ENCODE results near the gene SRP14. TPM values are rescaled to one million over a fixed set of nuclear protein-coding genes. Genes with fewer than 3 reads are reported as not detected.
"Not testable (repeated sequence)": the region's sequence is repeated elsewhere in the genome, so short reads cannot be mapped to it uniquely, and the experiment has no call there.

Gene SRP14
- total RNA-seq, 2 donors from 2014 or later = 146 to 182 TPM

DNA sequence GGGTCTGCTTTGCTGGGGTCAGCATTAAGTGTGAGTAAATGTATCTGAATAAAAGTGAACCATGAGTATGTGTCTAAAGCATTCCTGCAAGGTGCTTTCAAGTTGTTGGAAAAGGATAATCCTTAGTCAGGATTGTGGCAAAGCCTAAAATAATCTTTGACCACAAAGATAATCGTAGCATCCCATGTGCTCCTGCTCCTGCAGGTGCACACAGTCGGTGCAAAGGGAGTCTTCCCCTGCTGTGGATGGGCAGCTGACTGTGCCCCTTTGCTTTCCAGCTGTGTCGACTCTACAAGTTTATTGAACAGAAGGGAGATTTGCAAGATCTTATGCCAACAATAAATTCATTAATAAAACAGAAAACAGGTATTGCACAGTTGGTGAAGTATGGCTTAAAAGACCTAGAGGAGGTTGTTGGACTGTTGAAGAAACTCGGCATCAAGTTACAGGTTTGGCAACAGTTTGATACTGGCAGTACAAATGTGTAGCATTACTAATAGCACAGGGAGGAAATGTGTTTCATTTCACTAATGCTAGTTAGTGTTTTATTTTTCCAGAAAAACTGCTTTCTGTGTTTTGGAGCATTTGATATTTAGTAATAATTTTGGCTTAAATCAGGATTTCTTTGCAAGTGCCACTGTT, 22.6 kb downstream of the SRP14 start:
- no peak for ATAC-seq
- peaks cover 12 to 17% of the 10 kb centered on the region in 2 donors for H3K9me3 Mint-ChIP-seq
- no peak for DNase-seq (ENCODE audit: low spot score in 2 of 2)
- peaks cover 36 to 54% of the 10 kb centered on the region in 2 donors for H3K36me3 Mint-ChIP-seq
- H3K27ac Mint-ChIP-seq = no peak overlapping the region

DNA sequence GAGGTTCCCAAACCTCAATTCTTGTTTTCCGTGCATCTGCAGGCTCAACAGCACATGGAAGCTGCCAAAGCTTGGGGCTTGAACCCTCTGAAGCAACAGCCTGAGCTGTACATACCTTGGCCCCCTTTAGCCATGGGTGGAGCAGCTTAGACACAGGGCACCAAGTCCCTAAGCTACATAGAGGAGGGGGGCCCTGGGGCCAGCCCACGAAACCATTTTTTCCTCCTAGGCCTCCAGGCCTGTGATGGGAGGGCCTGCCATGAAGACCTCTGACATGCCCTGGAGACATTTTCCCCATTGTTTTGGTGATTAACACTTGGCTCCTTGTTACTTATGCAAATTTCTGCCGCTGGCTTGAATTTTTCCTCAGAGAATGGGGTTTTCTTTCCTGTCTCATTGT, 24.6 kb downstream of the SRP14 start:
- Mint-ChIP-seq H3K27ac (no peak overlapping the region), H3K9me3 (peaks cover 12 to 17% of the 10 kb centered on the region in 2 donors), H3K36me3 (peaks cover 29 to 50% of the 10 kb centered on the region in 2 donors)
- no peak for ATAC-seq
- DNase-seq (ENCODE audit: low spot score in 2 of 2) = no peak

DNA sequence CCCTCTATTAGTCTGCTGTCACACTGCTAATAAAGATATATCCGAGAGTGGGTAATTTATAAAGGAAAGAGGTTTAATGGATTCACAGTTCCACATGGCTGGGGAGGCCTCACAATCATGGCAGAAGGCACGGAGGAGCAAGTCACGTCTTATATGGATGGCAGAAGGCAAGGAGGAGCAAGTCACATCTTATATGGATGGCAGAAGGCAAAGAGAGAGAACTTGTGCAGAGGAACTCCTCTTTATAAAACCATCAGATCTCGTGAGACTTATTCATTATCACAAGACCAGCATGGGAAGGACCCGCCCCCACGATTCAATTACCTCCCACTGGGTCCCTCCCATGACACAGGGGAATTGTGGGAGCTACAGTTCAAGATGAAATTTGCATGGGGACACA, 25.6 kb downstream of the SRP14 start:
- not testable (repeated sequence) for H3K27ac Mint-ChIP-seq; DNase-seq (ENCODE audit: low spot score in 2 of 2); ATAC-seq
- H3K9me3 Mint-ChIP-seq = peaks cover 12 to 17% of the 10 kb centered on the region in 2 donors
- H3K36me3 Mint-ChIP-seq = peaks cover 33 to 55% of the 10 kb centered on the region in 2 donors

DNA sequence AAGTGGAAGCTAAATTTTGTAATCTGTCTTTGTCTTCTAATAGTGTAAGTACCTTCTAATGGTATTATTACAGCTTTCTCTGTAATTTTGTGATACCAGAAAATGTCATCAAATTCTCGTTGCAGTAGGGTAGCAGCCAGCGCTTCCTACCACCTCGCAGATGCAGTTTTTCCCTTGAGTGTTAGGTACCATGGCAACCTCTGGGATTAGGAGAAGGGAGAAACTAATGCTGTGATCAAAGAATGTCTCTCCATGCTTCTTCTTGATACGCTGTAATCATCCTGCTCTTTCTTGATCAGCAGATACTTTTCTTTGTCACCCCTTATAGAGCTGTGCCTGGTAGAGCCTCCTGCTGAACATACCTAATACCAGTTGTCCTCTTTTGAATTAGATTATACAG, 27.7 kb downstream of the SRP14 start:
- H3K27ac Mint-ChIP-seq = no peak overlapping the region

DNA sequence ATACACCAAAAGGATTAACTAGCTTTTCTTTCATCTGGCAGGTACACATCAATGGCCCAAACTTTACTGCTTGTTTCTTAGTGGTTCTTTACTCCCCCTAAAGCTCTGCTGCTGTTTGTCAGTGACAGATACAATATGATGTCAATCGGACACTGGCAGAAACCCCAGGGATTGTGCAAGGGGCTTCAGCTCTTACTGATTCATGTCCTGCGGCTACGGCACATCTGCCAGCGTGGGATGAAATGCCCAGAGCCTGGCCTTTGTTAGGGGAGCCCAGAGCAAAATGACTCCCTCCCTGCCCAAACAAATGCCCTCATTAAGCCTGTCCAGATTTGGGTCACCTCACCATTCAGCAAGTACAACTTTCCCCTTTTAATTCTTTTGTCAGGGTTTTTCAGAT, 28.3 kb downstream of the SRP14 start:
- ATAC-seq = no peak
- DNase-seq (ENCODE audit: low spot score in 2 of 2) = no peak
- peaks cover 12 to 17% of the 10 kb centered on the region in 2 donors for H3K9me3 Mint-ChIP-seq
- H3K27ac Mint-ChIP-seq = no peak overlapping the region
- H3K36me3 Mint-ChIP-seq = peaks cover 41 to 53% of the 10 kb centered on the region in 2 donors

More for the DNA sequence above, 27.7 kb downstream of the SRP14 start:
- ATAC-seq = no peak
- Mint-ChIP-seq H3K9me3 (peaks cover 12 to 17% of the 10 kb centered on the region in 2 donors), H3K36me3 (peaks cover 39 to 57% of the 10 kb centered on the region in 2 donors)
- no peak for DNase-seq (ENCODE audit: low spot score in 2 of 2)

DNA sequence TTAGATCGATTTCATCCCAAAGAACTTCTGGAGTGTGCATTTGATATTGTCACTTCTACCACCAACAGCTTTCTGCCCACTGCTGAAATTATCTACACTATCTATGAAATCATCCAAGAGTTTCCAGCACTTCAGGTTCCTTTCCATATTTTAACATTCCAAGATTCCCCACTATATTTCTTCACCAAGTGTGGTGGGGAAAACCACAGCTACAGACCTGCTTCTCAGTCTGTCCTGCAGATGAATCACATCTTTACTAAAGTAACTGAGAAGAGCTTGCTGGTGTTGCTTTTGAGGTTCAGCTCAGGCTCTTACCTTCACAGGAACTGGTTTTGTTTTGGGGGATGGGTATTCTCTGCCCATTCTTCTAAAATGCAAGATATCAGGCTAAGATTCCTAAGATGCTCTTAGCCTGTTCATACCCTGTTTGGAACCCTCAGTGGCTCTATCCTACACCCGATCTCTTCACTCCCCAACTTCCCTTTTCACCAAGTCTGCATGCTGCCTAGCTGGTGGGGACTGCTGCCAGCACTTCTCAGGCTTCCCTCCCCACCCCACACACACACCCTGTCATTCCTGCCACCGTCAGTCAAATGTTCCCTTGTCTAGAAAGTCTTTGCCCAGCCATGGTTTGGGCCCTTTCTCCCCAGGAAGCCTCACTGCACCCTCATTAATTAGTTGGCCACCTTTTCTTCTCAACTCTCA, 30.8 kb downstream of the SRP14 start:
- Mint-ChIP-seq H3K27ac (peak overlapping the region in 1 of 2 donors; percentile 18), H3K9me3 (peaks cover under 1 to 1% of the 10 kb centered on the region in 2 donors), H3K36me3 (peaks cover 21 to 35% of the 10 kb centered on the region in 2 donors)
- no peak for DNase-seq (ENCODE audit: low spot score in 2 of 2)
- no peak for ATAC-seq

DNA sequence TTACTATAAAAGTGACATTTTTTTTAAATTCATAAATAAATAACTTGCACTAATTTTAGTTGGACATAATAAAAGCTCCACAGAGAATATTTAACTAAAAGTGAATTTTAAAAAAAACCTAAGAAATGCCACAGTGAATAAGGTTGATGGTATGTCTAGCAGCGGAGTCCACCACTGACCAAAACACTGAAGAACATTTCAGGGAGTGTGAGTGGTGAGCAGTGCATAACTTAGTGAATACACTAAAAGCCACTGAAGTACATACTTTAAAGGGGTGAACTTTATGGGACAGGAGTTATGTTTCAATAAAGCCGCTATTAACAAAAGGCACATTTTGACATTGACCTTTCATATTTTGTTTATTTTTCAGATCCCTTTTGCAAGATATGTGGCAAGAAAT, 32.3 kb downstream of the SRP14 start:
- no peak for DNase-seq (ENCODE audit: low spot score in 2 of 2)
- peaks cover 14 to 19% of the 10 kb centered on the region in 2 donors for H3K36me3 Mint-ChIP-seq
- ATAC-seq = no peak
- H3K9me3 Mint-ChIP-seq = no peaks in the 10 kb centered on the region
- H3K27ac Mint-ChIP-seq = no peak overlapping the region

DNA sequence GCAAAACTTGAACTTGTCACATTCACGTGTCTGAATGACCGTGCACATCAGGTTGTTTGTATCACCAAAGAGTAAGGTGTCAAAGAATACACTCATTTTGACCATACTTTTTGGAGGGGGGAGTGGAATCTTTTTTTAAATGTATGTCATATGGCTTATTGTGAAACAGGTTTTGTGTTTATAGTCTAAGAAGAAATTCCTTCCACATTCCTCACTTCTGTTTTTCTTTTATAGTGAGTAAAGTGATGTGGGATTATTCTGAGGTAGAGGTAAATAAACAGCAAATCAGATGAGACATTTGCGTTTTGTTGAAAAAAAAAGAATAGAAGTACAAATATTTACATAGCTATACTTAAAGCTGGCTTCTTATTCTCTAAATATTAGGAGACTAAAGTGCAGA, 33.0 kb downstream of the SRP14 start:
- peak overlapping the region in 1 of 2 donors; percentile 55 for H3K27ac Mint-ChIP-seq

DNA sequence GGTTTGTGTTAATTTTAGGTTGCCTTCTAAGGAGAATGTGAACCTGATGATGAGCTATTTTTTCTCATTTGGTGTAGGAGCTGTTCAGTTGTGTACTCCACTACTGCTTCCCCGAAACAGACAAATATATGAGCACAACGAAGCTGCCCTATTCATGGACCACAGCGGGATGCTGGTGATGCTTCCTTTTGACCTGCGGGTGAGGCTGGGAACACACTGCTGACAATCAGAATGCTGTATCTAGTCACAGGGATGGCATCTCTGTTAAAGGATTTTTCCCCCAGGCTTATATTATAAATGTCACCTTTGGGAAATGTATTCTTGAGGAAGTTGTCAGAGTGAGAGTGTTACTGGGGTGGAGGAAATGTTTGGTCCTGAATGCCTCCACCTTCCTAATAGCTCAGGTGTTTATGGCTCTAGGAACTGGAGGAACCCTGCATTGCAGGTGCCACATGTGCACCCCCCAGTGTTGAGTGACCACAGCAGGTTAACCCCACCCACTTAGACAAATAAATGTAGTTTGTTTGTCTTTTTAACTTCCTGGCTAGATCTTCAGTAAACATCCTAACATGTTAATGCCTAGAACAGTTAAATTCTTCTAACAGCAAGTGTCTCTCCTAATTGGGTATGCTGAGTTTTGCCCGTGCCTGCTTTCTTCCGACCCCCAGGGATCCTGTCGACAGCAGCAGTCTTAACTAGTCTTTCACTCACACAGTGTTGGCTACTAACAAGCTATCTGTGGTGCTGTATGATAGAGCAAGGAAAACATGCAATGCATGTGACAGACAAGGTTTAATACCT, 35.7 kb downstream of the SRP14 start:
- H3K27ac Mint-ChIP-seq = peak overlapping the region in 1 of 2 donors; percentile 2
- H3K9me3 Mint-ChIP-seq = no peaks in the 10 kb centered on the region
- peaks cover 7 to 12% of the 10 kb centered on the region in 2 donors for H3K36me3 Mint-ChIP-seq
- ATAC-seq (no peak), DNase-seq (ENCODE audit: low spot score in 2 of 2) (no peak)

More for the DNA sequence above, 33.0 kb downstream of the SRP14 start:
- Mint-ChIP-seq H3K9me3 (no peaks in the 10 kb centered on the region), H3K36me3 (peaks cover 13 to 16% of the 10 kb centered on the region in 2 donors)
- DNase-seq (ENCODE audit: low spot score in 2 of 2) = no peak
- no peak for ATAC-seq

DNA sequence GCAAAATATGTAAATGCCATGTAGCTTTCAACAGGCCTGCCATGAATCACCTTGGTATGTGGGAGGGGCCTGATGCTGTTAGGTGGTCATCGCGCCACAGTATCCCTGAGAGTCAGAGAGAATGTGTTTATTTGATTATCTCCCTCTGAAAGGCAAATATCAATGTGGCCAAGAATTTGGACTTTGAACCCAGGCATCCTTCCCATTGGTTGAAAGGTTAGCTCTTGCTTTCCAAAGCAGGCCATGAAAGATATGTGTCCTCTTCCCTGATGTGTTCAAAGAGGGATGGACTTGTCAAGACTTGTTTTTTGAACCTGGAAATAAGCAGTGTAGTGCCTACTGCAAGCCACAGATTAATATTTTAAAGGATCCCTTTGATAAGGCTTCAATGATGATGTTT, 36.7 kb downstream of the SRP14 start:
- peaks cover 6 to 7% of the 10 kb centered on the region in 2 donors for H3K36me3 Mint-ChIP-seq
- H3K9me3 Mint-ChIP-seq = no peaks in the 10 kb centered on the region
- DNase-seq (ENCODE audit: low spot score in 2 of 2) = no peak
- no peak overlapping the region for H3K27ac Mint-ChIP-seq
- ATAC-seq = no peak

DNA sequence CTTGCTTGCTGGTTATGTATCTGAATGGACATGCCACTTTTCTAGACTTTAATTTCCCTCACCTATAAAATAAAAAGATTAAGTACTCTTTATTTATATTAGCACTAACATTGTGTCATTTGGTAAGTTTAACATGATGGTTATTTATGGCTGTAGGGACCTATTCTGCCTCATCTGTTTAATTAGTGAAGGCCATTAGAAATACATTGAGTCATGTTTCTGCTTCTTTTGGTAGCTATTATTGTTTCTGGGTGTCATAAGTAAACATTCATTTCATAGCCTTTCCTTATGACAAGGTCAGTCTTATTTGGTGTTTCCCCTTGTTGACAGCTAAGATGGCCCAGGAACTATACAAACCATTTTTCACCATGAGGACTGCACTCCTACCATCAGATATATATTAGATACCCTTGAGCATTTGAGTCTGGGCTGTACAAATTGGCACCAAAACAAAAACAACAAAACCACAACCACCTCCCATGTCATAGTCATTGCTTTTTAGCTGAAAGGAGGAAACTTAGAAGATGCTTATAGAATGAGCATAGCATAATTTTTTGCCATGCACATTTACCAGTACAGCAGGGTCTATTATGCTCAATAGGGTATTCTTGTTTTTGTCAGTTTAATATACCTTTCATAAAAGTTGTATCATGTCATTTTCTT, 39.3 kb downstream of the SRP14 start:
- ATAC-seq (no peak), DNase-seq (ENCODE audit: low spot score in 2 of 2) (no peak)
- Mint-ChIP-seq H3K27ac (no peak overlapping the region), H3K36me3 (peaks cover 4 to 6% of the 10 kb centered on the region in 2 donors), H3K9me3 (no peaks in the 10 kb centered on the region)

DNA sequence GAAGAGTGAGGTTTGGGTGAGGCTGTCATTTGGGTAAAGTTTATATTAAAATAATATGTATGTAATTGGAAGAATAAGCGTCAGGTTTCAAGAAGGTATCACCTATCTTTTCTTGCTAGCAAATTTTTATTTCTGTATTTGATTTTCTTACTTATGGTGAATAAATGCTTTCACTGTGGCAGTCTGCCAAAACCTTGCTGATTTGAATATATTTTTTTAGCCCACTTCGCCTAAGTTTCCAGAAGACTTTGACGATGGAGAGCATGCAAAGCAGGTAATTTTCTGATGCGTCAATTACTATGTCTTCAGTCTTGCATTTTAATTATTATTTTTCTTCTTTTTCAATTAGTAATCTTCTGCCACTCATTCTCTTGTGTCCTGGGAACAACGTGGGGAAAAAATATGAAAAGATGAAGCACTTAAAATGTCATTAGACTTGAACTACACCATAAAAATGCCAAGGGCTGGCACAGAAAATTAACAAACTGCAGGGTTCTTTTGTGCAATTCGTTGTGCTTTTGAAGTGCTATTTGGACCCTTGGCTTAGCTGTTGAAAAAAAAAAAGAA, 40.4 kb downstream of the SRP14 start:
- Mint-ChIP-seq H3K36me3 (peaks cover 3 to 4% of the 10 kb centered on the region in 2 donors), H3K27ac (no peak overlapping the region), H3K9me3 (no peaks in the 10 kb centered on the region)
- no peak for ATAC-seq
- no peak for DNase-seq (ENCODE audit: low spot score in 2 of 2)

DNA sequence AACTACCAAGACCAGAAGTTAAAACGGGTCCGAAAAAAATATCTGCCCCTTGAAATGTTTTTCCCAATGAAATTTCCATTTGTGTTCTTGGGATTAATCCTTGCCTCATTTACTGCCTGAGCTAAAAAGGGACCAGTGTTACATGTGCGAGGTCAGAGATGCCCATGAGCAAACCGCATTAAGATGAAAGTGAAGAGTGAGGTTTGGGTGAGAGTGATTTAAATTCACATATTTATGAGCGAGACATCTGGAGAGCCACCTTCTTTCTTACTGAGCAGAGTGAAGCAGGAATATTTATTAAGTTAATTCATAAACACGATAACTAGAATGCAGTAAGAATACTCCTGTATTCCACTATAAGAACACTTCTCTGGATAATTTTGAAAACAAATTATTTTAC, 41.3 kb downstream of the SRP14 start:
- DNase-seq (ENCODE audit: low spot score in 2 of 2) (no peak), ATAC-seq (no peak)
- H3K36me3 Mint-ChIP-seq = peaks cover 0 to 4% of the 10 kb centered on the region in 2 donors
- H3K27ac Mint-ChIP-seq = no peak overlapping the region
- no peaks in the 10 kb centered on the region for H3K9me3 Mint-ChIP-seq

DNA sequence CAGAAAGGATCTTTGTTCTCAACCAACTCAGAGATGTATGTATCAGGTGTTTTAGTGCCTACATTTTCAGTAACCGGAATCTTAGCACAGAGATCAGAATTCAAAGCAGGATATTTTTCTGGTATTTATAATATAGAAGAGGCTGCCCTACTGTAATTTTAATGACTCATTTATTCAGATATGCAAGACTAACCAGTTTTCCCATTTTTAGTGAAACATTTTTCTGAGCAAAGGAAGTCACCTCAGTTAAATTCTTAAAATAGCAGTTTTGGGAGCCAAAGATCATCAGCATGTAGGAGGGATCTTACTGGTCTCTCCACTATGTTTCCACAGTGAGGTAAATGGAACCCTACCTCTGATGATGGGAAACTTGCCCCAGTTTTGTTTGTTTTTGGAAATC, 42.0 kb downstream of the SRP14 start:
- Mint-ChIP-seq H3K9me3 (no peaks in the 10 kb centered on the region), H3K27ac (no peak overlapping the region), H3K36me3 (peaks cover 0 to 4% of the 10 kb centered on the region in 2 donors)
- DNase-seq (ENCODE audit: low spot score in 2 of 2) = no peak
- ATAC-seq = no peak

DNA sequence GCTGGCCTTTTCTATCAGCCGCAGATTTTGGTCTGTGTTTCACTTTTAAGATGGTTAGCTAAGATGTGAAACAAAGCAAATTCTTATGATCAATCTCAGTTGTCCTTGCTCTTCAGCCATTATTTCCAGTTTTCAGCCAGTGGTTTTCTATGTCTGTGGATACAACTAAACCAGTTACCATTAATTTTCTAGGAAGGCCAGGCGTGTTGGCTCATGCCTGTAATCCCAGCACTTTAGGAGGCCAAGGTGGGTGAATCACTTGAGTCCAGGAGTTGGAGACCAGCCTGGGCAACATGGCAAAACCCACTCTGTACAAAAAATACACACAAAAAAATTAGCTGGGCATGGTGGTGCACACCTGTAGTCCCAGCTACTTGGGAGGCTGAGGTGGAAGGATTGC, 42.8 kb downstream of the SRP14 start:
- not testable (repeated sequence) for H3K36me3 Mint-ChIP-seq

DNA sequence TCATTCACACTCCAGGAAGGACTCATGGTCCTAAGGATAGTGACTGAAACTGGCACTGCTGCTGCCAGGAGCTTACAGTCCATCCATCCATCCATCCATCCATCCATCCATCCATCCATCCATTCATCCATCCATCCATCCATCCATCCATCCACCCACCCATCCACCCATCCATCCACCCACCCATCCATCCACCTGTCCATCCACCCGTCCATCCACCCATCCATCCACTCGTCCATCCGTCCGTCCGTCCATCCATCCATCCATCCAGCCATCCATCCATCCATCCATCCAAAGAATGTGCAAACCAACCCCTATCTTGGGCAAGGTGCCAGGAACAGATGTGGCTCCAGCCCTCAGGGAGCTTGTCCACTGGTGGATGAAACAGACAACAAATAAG, 46.0 kb downstream of the SRP14 start:
- not testable (repeated sequence) for H3K36me3 Mint-ChIP-seq; ATAC-seq; H3K9me3 Mint-ChIP-seq; DNase-seq (ENCODE audit: low spot score in 2 of 2); H3K27ac Mint-ChIP-seq

More for the DNA sequence above, 42.8 kb downstream of the SRP14 start:
- not testable (repeated sequence) for H3K27ac Mint-ChIP-seq; H3K9me3 Mint-ChIP-seq; ATAC-seq; DNase-seq (ENCODE audit: low spot score in 2 of 2)

All from activated naive CD4-positive, alpha-beta T cell treated with anti-CD3 and anti-CD28 coated beads, Interleukin-2, amount 50 U/mL, for 72 hours (primary cell).